Measurements from ENCODE around the gene MAGEB16. TPM values are rescaled to one million over a fixed set of nuclear protein-coding genes. Genes with fewer than 3 reads are reported as not detected.

MAGEB16 gene
- total and polyA plus RNA-seq, 4 donors, result not detected

DNA sequence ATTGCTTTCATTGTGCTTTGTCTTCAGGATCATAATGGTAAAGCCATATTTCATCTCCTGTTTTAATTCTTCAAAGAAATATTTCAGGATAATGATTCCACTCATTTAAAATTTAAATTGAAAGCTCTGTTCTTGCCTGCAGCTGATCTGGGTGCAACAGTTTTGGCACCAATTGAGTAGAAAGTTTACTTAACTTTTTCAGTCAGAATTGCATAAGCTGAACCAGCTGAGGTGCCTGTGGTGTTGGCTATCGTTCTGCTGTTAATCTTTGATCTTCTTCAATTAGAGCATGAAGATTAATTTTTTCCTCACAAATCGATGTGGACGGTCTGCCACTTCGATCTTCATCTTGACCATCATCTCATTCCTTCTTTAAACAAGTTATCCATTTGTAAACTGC lies 49.6 kb downstream of the MAGEB16 start:
- WGBS, result 35% methylated on average over 4 of the region's 4 CpGs
- Histone ChIP-seq H3K36me3 (ENCODE audit: control insufficient read depth in 4 of 4, insufficient read depth in 3 of 4, low read depth in 1 of 4, low read length in 3 of 4) (no peaks in the 10 kb centered on the region), H3K9me3 (ENCODE audit: control insufficient read depth in 4 of 4, low read length in 3 of 4) (no peaks in the 10 kb centered on the region), H3K27me3 (ENCODE audit: control insufficient read depth in 4 of 4, insufficient read depth in 4 of 4, low read length in 3 of 4) (no peaks in the 10 kb centered on the region), H3K4me3 (ENCODE audit: low read depth in 1 of 3, low read length in 3 of 3) (no peak overlapping the region), H3K4me1 (ENCODE audit: control insufficient read depth in 4 of 4, insufficient read depth in 4 of 4, low read length in 3 of 4) (peaks cover 0 to 4% (median 0%) of the 10 kb centered on the region in 4 donors), H3K27ac (ENCODE audit: low read depth in 1 of 2, low read length in 2 of 2) (no peak overlapping the region), H3K9ac (ENCODE audit: low read depth in 1 of 2, low read length in 2 of 2) (no peak overlapping the region)
- TF ChIP-seq TAF1 (conservative IDR thresholded peaks at IDR 0.05) (no peak), HNF4A (conservative IDR thresholded peaks at IDR 0.05) (peak in 1 of 2 donors; percentile 13), HNF4G (IDR thresholded peaks at IDR 0.05) (no peak), MAX (IDR thresholded peaks at IDR 0.05) (no peak), FOXA2 (IDR thresholded peaks at IDR 0.05) (no peak)
- DNase-seq (ENCODE audit: low spot score), result no peak

Other genes with a start within 250 kb of the MAGEB16 start
- under 1 TPM in 1 of 2 donors, not detected in 1; under 0.01 TPM for gene CFAP47, start 121.4 kb downstream of the MAGEB16 start, total RNA-seq
- gene CFAP47, start 121.4 kb downstream of the MAGEB16 start, polyA plus RNA-seq, result under 1 TPM; 0.01 to 0.03 TPM

Measured in liver (tissue), 9 donors.